ENCODE measurements around the gene CENPH.

The CENPH gene

GRCh38 chr5:69213513-69214215 lies 24.3 kb downstream of the CENPH start:
- TF ChIP-seq TAF1 (IDR thresholded peaks at IDR 0.05; ENCODE audit: borderline replicate concordance, insufficient read depth, low read length) (no peak), FOXP2 (optimal IDR thresholded peaks at IDR 0.05; ENCODE audit: borderline replicate concordance, extremely low read depth, extremely low read length, insufficient read depth) (no peak), POLR2AphosphoS5 (IDR thresholded peaks at IDR 0.05; ENCODE audit: low read depth, low read length) (no peak)

GRCh38 chr5:69217151-69217511 lies 27.7 kb downstream of the CENPH start:
- TF ChIP-seq TAF1 (IDR thresholded peaks at IDR 0.05; ENCODE audit: borderline replicate concordance, insufficient read depth, low read length) (no peak), SIN3A (IDR thresholded peaks at IDR 0.05; ENCODE audit: borderline replicate concordance, insufficient read depth, low read length) (no peak), REST (IDR thresholded peaks at IDR 0.05; ENCODE audit: insufficient read depth in 1 of 2, low read depth in 2 of 2, low read length in 2 of 2) (no peak), POLR2AphosphoS5 (IDR thresholded peaks at IDR 0.05; ENCODE audit: low read depth, low read length) (no peak), FOXP2 (optimal IDR thresholded peaks at IDR 0.05; ENCODE audit: borderline replicate concordance, extremely low read depth, extremely low read length, insufficient read depth) (no peak)

- TF ChIP-seq SIN3A (IDR thresholded peaks at IDR 0.05; ENCODE audit: borderline replicate concordance, insufficient read depth, low read length) (0 out of 2 replicates have a peak, but pooled peaks have one; percentile 20), REST (IDR thresholded peaks at IDR 0.05; ENCODE audit: insufficient read depth in 1 of 2, low read depth in 2 of 2, low read length in 2 of 2) (no peak), POLR2AphosphoS5 (IDR thresholded peaks at IDR 0.05; ENCODE audit: low read depth, low read length) (peak; percentile 78; the same call in 1 of the 2 replicates), FOXP2 (optimal IDR thresholded peaks at IDR 0.05; ENCODE audit: borderline replicate concordance, extremely low read depth, extremely low read length, insufficient read depth) (no peak)
Observed at GRCh38 chr5:69217548-69218526, 28.5 kb downstream of the CENPH start.

- TF ChIP-seq FOXP2 (optimal IDR thresholded peaks at IDR 0.05; ENCODE audit: borderline replicate concordance, extremely low read depth, extremely low read length, insufficient read depth) (no peak), POLR2AphosphoS5 (IDR thresholded peaks at IDR 0.05; ENCODE audit: low read depth, low read length) (no peak), SIN3A (IDR thresholded peaks at IDR 0.05; ENCODE audit: borderline replicate concordance, insufficient read depth, low read length) (no peak), REST (IDR thresholded peaks at IDR 0.05; ENCODE audit: insufficient read depth in 1 of 2, low read depth in 2 of 2, low read length in 2 of 2) (no peak), TAF1 (IDR thresholded peaks at IDR 0.05; ENCODE audit: borderline replicate concordance, insufficient read depth, low read length) (no peak)
Observed at GRCh38 chr5:69219939-69220338, 30.6 kb downstream of the CENPH start.

- TF ChIP-seq TAF1 (IDR thresholded peaks at IDR 0.05; ENCODE audit: borderline replicate concordance, insufficient read depth, low read length) (no peak), POLR2AphosphoS5 (IDR thresholded peaks at IDR 0.05; ENCODE audit: low read depth, low read length) (no peak), REST (IDR thresholded peaks at IDR 0.05; ENCODE audit: insufficient read depth in 1 of 2, low read depth in 2 of 2, low read length in 2 of 2) (no peak), SIN3A (IDR thresholded peaks at IDR 0.05; ENCODE audit: borderline replicate concordance, insufficient read depth, low read length) (no peak), FOXP2 (optimal IDR thresholded peaks at IDR 0.05; ENCODE audit: borderline replicate concordance, extremely low read depth, extremely low read length, insufficient read depth) (no peak)
Observed at GRCh38 chr5:69224520-69224919, 35.1 kb downstream of the CENPH start.

Data from PFSK-1 (cell line).